Thymus (tissue), 11 donors: ENCODE results near the gene KIF20B. TPM values are rescaled to one million over a fixed set of nuclear protein-coding genes. Genes with fewer than 3 reads are reported as not detected.

Experiments used
- DNase-seq, 9 donors: peaks; one replicate each; pipeline ENCODE4 v3.0.0-alpha.2; 2013; ENCODE audit warnings: low spot score in 9 of 9, low read depth in 6 of 9, missing footprints in 1 of 9
- H3K27ac ChIP-seq, 2 donors: one replicate each; pipeline ENCODE4 v1.5.1; 2013; ENCODE audit warnings: control low read depth in 1 of 2, low read depth in 1 of 2, low read length in 1 of 2, mild to moderate bottlenecking in 1 of 2, moderate library complexity in 1 of 2
- H3K27me3 ChIP-seq, 2 donors: one replicate each; pipeline ENCODE4 v1.5.1; 2013; ENCODE audit warnings: low read length in 1 of 2; ENCODE audit not compliant: control insufficient read depth in 2 of 2, insufficient read depth in 1 of 2
- H3K36me3 ChIP-seq, 2 donors: one replicate each; pipeline ENCODE4 v1.5.1; 2013; ENCODE audit warnings: low read length in 1 of 2, mild to moderate bottlenecking in 1 of 2, moderate library complexity in 1 of 2; ENCODE audit not compliant: control insufficient read depth in 2 of 2, insufficient read depth in 2 of 2
- H3K4me1 ChIP-seq, 2 donors: one replicate each; pipeline ENCODE4 v1.5.1; 2013; ENCODE audit warnings: low read length in 2 of 2; ENCODE audit not compliant: control insufficient read depth in 2 of 2, insufficient read depth in 2 of 2
- H3K4me3 ChIP-seq, 2 donors: one replicate each; pipeline ENCODE4 v1.5.1; 2013; ENCODE audit warnings: low read length in 2 of 2, control low read depth in 1 of 2, mild to moderate bottlenecking in 1 of 2
- H3K9me3 ChIP-seq, 2 donors: one replicate each; pipeline ENCODE4 v1.5.1; 2013; ENCODE audit warnings: low read length in 1 of 2, mild to moderate bottlenecking in 1 of 2; ENCODE audit not compliant: control insufficient read depth in 2 of 2, insufficient read depth in 1 of 2
- WGBS: extraction: QIAGEN DNeasy Blood & Tissue Kit; methylation state at CpG from one replicate; pipeline ENCODE4 v1.1.7; 2013; 5-methylcytosine and 5-hydroxymethylcytosine counted together
- polyA plus RNA-seq: library from polyadenylated mRNA; stranded (reverse); fragments of 200-250 nt; gene quantifications from one replicate; pipeline ENCODE4 v1.2.3, GENCODE V29; 2013
- total RNA-seq: library from RNA; stranded (reverse); fragments of 120-200 nt; gene quantifications from one replicate; pipeline ENCODE4 v1.2.4, GENCODE V29; 2013
- donor health status: healthy.

The KIF20B gene
- total and polyA plus RNA-seq, 2 donors: 4.4 to 21.6 TPM

DNA sequence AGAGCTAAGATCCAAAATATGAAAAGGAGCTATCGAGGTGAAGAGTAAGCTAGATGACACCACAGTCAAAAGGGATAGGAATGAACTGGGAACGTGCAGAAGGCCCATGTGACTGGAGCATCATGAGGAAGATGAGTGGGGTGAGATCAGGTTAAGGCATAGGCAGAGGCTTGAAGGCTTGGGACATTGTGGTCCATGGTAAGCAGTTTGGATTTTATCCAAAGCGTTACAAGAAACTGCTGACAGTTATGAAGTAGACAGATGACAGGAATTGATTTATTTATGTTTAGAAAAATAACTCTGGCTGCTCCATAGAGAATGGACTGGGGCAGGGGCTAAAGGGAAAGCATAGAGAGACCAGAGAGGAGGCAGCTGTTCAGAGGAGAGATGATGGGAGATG lies 38.2 kb upstream of the KIF20B start:
- Histone ChIP-seq H3K4me3 (no peak overlapping the region), H3K9me3 (no peaks in the 10 kb centered on the region), H3K27me3 (no peaks in the 10 kb centered on the region), H3K36me3 (no peaks in the 10 kb centered on the region), H3K4me1 (peaks cover 0 to 3% of the 10 kb centered on the region in 2 donors), H3K27ac (no peak overlapping the region)
- WGBS: 86% methylated on average over 3 of the region's 3 CpGs
- no peak for DNase-seq

DNA sequence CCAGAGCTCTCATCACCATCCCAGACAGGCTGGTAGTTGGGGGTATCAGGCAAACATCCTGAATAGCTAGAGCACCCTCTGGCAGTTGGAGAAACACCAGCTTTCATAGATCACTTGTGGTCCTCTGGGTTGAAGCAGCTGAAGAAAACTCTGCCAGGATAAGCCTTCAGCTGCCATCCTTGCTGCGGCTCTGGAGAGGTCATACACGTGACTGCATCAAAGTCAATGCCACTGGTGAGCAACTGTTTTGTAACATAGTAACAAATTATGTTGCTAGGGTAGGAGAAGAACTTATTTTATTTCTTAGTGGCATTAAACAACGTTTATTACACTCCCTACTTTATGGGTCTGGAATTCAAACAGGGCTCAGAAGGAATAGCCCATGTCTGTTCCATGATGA lies 37.2 kb upstream of the KIF20B start:
- no peaks in the 10 kb centered on the region for H3K36me3 ChIP-seq
- H3K4me1 ChIP-seq: peaks cover 0 to 3% of the 10 kb centered on the region in 2 donors
- 89% methylated on average over 3 of the region's 3 CpGs for WGBS
- H3K27ac ChIP-seq: no peak overlapping the region
- no peaks in the 10 kb centered on the region for H3K27me3 ChIP-seq
- no peak overlapping the region for H3K4me3 ChIP-seq
- no peaks in the 10 kb centered on the region for H3K9me3 ChIP-seq
- no peak for DNase-seq

DNA sequence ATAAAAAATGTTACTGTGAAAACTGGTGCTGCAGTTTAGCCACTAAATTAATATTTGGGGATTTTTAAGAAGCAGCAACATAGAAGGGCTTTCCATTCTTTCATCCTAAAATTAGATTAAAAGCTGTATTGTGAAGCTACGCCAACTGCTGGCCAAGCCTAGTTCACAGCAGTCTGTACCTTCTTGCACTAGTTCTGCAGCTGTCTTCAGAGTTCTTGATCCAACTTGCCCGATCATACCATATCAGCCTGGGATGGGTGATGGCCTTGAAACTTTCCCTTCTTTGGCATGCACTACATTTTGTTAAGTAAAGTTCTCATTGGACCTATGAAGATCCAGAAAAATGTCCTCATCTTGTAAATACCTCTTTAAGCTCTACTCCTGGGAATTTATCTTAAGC lies 36.1 kb upstream of the KIF20B start:
- peaks cover 0 to 3% of the 10 kb centered on the region in 2 donors for H3K4me1 ChIP-seq
- 90% methylated on average over 2 of the region's 2 CpGs for WGBS
- H3K27ac ChIP-seq: no peak overlapping the region
- H3K27me3 ChIP-seq: no peaks in the 10 kb centered on the region
- no peaks in the 10 kb centered on the region for H3K9me3 ChIP-seq
- no peaks in the 10 kb centered on the region for H3K36me3 ChIP-seq
- no peak overlapping the region for H3K4me3 ChIP-seq
- DNase-seq: no peak

DNA sequence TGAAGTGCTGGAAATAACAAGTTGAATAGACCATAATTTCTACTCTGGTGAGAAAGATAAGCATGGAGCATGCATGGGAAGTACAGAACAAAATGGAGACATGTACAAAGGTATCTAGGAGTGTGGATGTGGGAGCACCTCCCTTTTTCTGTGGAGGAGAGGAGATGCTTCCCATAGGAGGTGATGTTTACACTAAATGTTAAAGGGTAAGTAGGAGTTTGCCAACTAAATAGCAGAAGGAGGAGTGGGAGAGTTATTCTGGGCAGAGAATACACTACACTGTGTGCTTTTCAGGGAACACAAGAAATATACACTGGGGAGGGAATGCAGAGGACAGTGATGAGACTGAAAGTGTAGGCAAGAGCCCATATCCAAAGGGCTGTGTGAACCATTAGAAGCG lies 35.3 kb upstream of the KIF20B start:
- no peak overlapping the region for H3K4me3 ChIP-seq
- peaks cover 0 to 3% of the 10 kb centered on the region in 2 donors for H3K4me1 ChIP-seq

DNA sequence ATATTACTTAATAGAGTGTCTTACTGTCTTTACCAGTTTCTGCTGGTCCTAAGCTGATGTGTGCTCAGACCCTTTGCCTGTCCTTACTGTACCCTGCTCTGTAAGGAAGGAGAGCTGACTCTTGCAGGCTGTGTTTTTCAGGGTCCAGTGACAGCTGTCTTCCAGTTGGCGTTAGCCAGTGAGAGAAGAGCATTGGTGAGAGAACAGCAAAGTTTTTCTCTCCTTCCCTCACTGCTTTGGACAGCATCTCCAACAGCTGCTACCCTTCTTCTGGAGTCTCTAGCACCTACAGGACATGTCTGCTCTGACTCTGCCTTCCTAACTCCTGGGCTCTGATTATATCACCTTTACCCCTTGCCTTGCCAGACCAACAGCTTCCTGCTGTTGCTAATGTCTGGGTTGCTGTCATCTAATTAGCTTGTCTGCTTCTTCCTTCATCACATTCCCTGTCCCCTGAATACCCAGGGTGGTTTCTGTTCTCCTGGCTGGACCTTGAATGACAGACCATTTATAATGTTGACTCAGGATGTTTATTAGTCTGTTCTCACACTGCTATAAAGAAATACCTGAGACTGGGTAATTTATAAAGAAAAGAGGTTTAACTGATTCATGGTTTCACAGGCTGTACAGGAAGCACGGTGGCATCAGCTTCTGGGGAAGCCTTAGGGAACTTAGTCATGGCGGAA lies 32.9 kb upstream of the KIF20B start:
- no peaks in the 10 kb centered on the region for H3K36me3 ChIP-seq
- H3K9me3 ChIP-seq: no peaks in the 10 kb centered on the region
- H3K27ac ChIP-seq: no peak overlapping the region
- H3K4me1 ChIP-seq: peaks cover 0 to 3% of the 10 kb centered on the region in 2 donors
- no peak for DNase-seq
- 88% methylated on average over 3 of the region's 3 CpGs for WGBS
- no peaks in the 10 kb centered on the region for H3K27me3 ChIP-seq
- H3K4me3 ChIP-seq: no peak overlapping the region

More for the DNA sequence above, 35.3 kb upstream of the KIF20B start:
- 94% methylated on average over 1 of the region's 1 CpG for WGBS
- Histone ChIP-seq H3K27me3 (no peaks in the 10 kb centered on the region), H3K27ac (no peak overlapping the region), H3K9me3 (no peaks in the 10 kb centered on the region), H3K36me3 (no peaks in the 10 kb centered on the region)
- no peak for DNase-seq

DNA sequence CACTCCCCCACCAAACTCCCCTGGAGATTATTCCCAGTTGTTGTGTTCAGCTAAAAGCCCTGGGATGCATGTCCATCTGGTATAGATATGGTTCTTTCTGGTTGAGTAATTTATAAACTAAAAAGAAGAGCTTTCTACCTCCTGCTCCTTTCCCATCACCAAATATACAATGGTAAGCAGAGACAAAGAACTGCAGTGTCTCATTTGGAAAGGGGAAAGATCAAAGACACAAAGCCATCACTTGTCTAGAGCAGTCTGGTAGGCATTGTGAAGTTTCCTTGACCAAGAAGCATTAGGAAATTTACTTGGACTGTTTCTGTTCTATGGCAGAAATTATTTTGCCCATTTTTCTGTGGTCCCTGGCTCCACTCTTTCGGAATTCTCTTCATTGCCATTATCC lies 31.4 kb upstream of the KIF20B start:
- Histone ChIP-seq H3K4me1 (peaks cover 0 to 2% of the 10 kb centered on the region in 2 donors), H3K4me3 (no peak overlapping the region), H3K36me3 (no peaks in the 10 kb centered on the region), H3K9me3 (no peaks in the 10 kb centered on the region), H3K27me3 (no peaks in the 10 kb centered on the region), H3K27ac (no peak overlapping the region)
- no peak for DNase-seq
- 98% methylated on average over 1 of the region's 1 CpG for WGBS

DNA sequence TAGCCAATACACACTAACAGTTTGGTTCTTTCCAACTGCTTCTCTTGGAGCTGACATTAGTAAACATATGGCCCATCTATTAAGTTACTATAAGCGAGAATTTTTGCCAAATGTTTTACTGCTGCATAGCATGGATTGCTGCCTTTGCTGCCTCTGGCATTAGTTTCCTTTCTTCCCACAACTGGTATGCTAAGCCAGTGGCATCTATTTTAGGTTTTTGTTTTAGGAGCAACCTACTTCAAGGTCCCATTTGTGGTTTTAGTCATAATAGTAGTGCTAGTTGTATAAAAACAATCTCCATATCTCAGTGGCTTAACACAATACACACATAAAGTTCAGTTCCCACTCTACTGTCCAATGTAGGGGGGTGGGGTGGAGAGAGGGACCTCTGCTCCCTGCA lies 30.5 kb upstream of the KIF20B start:
- Histone ChIP-seq H3K36me3 (no peaks in the 10 kb centered on the region), H3K27ac (no peak overlapping the region), H3K27me3 (no peaks in the 10 kb centered on the region), H3K9me3 (no peaks in the 10 kb centered on the region), H3K4me3 (no peak overlapping the region), H3K4me1 (no peaks in the 10 kb centered on the region)
- DNase-seq: no peak
- 96% methylated on average over 1 of the region's 1 CpG for WGBS

DNA sequence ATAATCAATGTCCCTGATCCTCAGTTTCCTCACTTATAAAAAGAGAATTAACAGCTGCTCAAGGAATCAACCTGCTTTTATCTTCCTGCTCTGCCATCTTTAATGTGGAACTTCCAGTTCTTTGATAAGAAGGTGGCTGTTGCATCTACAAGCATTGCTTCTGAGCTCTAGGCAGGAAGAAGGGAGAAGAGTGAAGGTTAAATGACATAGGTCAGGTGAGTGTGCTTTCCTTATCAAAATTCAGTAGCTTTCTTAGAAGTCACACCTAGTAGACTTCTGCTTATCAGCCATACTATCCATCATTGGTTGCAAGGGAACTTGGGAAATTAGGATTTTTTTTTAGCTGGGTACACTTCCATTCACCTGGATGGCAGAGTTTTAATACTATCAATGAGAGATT lies 24.0 kb upstream of the KIF20B start:
- Histone ChIP-seq H3K4me1 (no peaks in the 10 kb centered on the region), H3K36me3 (no peaks in the 10 kb centered on the region), H3K4me3 (no peak overlapping the region), H3K27ac (no peak overlapping the region), H3K9me3 (no peaks in the 10 kb centered on the region), H3K27me3 (no peaks in the 10 kb centered on the region)
- DNase-seq: no peak

DNA sequence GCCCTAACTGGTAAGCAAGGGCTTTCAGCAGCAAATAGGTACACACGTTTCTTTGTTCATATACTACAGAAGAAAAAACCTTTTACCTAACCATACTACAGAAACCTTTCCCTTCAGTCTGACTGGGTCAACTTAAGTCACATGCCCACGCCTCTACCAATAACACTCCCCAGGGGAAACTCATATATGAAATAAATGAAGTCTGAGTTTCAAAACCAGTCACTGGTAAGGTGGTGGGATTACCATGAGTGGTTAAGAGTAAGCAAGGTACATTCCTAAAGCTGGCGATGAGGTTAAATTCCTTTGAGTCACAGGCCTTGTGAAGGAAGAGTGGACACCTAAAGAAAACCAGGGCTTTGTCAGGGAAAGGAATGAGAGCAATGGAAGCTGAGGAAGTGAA lies 21.4 kb upstream of the KIF20B start:
- no peak for DNase-seq
- H3K27me3 ChIP-seq: no peaks in the 10 kb centered on the region
- 96% methylated on average over 3 of the region's 3 CpGs for WGBS

More for the DNA sequence above, 21.4 kb upstream of the KIF20B start:
- no peaks in the 10 kb centered on the region for H3K9me3 ChIP-seq
- H3K4me1 ChIP-seq: no peaks in the 10 kb centered on the region
- H3K36me3 ChIP-seq: no peaks in the 10 kb centered on the region
- H3K4me3 ChIP-seq: no peak overlapping the region
- no peak overlapping the region for H3K27ac ChIP-seq
